Measurements from ENCODE around the gene FES.

- TF ChIP-seq CTCF (IDR thresholded peaks at IDR 0.05) = no peak
- no peak for TF ChIP-seq POLR2A (IDR thresholded peaks at IDR 0.05)
Measured at GRCh38 chr15:90857337-90857736, 27.0 kb upstream of the FES start.

Data from Peyer's patch (tissue), 4 donors.